PFSK-1 (cell line): Measurements from ENCODE around the gene TRAK2.

ENCODE experiments used
- POLR2AphosphoS5 ChIP-seq: IDR thresholded peaks from 2 replicates; pipeline ENCODE4 v1.6.1; 2012; ENCODE audit warnings: low read depth, mild to moderate bottlenecking, control low read depth, low read length, moderate library complexity
- REST ChIP-seq, 2 experiments: IDR thresholded peaks; 2 replicates each; pipeline versions ENCODE4 v1.6.1 to v1.8.0; 2011 to 2012; ENCODE audit warnings: low read depth in 2 of 2, low read length in 2 of 2, control low read depth in 1 of 2, inconsistent platforms in 1 of 2, mild to moderate bottlenecking in 1 of 2, moderate library complexity in 1 of 2; ENCODE audit not compliant: insufficient read depth in 1 of 2
- SIN3A ChIP-seq: IDR thresholded peaks from 2 replicates; pipeline ENCODE4 v1.6.1; 2012; ENCODE audit warnings: mild to moderate bottlenecking, low read length, moderate library complexity, borderline replicate concordance; ENCODE audit not compliant: insufficient read depth
- TAF1 ChIP-seq: IDR thresholded peaks from 2 replicates; pipeline ENCODE4 v1.6.1; 2012; ENCODE audit warnings: low read length, control low read depth, borderline replicate concordance; ENCODE audit not compliant: insufficient read depth

- TF ChIP-seq TAF1 (no peak), POLR2AphosphoS5 (no peak), SIN3A (no peak), REST (IDR thresholded peaks at IDR 0.05; ENCODE audit: insufficient read depth in 1 of 2, low read depth in 2 of 2, low read length in 2 of 2) (no peak)
These were observed 49.3 kb upstream of the TRAK2 start for GRCh38 chr2:201500534-201500933.
